HG02970 (cell line): ENCODE data around the gene RPS23.
"Not testable (repeated sequence)": the region's sequence is repeated elsewhere in the genome, so short reads cannot be mapped to it uniquely, and the experiment has no call there.

Source experiments
- ATAC-seq: cut with Tn5 transposase; IDR thresholded peaks from one replicate; pipeline ENCODE4 v1.9.1; 2021; ENCODE audit warnings: mild to moderate bottlenecking, moderate library complexity, moderate number of reproducible peaks; ENCODE audit not compliant: unreplicated experiment, low FRiP score

The RPS23 gene

GRCh38 chr5:82290908-82291307, 12.8 kb upstream of the RPS23 start:
- ATAC-seq = no peak

GRCh38 chr5:82290005-82290404, 11.9 kb upstream of the RPS23 start:
- no peak for ATAC-seq

- ATAC-seq = no peak
Measured at GRCh38 chr5:82287625-82288024, 9.5 kb upstream of the RPS23 start.

- no peak for ATAC-seq
Measured at GRCh38 chr5:82285206-82285605, 7.1 kb upstream of the RPS23 start.

GRCh38 chr5:82283893-82284292, 5.7 kb upstream of the RPS23 start:
- ATAC-seq = no peak

- no peak for ATAC-seq
Measured at GRCh38 chr5:82278711-82279370, 687 bp upstream of the RPS23 start.

- no peak for ATAC-seq
Measured at GRCh38 chr5:82277613-82277986, 554 bp downstream of the RPS23 start.

- no peak for ATAC-seq
Measured at GRCh38 chr5:82276800-82277612, 1.1 kb downstream of the RPS23 start.

GRCh38 chr5:82275216-82275664, 2.9 kb downstream of the RPS23 start:
- no peak for ATAC-seq

- ATAC-seq = no peak
Measured at GRCh38 chr5:82274343-82275211, 3.6 kb downstream of the RPS23 start.

GRCh38 chr5:82273426-82273825, 4.7 kb downstream of the RPS23 start:
- not testable (repeated sequence) for ATAC-seq

- ATAC-seq = not testable (repeated sequence)
Measured at GRCh38 chr5:82272571-82273356, 5.4 kb downstream of the RPS23 start.

- not testable (repeated sequence) for ATAC-seq
Measured at GRCh38 chr5:82269363-82269762, 8.8 kb downstream of the RPS23 start.

- not testable (repeated sequence) for ATAC-seq
Measured at GRCh38 chr5:82267297-82267933, 10.7 kb downstream of the RPS23 start.

GRCh38 chr5:82265047-82265446, 13.1 kb downstream of the RPS23 start:
- ATAC-seq = no peak

- ATAC-seq = no peak
Measured at GRCh38 chr5:82259172-82259800, 18.9 kb downstream of the RPS23 start.

- no peak for ATAC-seq
Measured at GRCh38 chr5:82257729-82258128, 20.4 kb downstream of the RPS23 start.

- ATAC-seq = no peak
Measured at GRCh38 chr5:82257247-82257646, 20.9 kb downstream of the RPS23 start.

- ATAC-seq = no peak
Measured at GRCh38 chr5:82255844-82256243, 22.3 kb downstream of the RPS23 start.
